Activated T-helper 1 cell treated with anti-CD3 and anti-CD28 coated beads, Interleukin-2, amount 50 U/mL, for 16 hours (primary cell): ENCODE measurements around the gene S100A2.
"Not testable (repeated sequence)": the region's sequence is repeated elsewhere in the genome, so short reads cannot be mapped to it uniquely, and the experiment has no call there.

Experiments
- DNase-seq, 2 donors: peaks; one replicate each; pipeline ENCODE4 v3.0.0-alpha.2; 2020; ENCODE audit warnings: low read depth in 1 of 2, low spot score in 1 of 2

Gene S100A2

DNA sequence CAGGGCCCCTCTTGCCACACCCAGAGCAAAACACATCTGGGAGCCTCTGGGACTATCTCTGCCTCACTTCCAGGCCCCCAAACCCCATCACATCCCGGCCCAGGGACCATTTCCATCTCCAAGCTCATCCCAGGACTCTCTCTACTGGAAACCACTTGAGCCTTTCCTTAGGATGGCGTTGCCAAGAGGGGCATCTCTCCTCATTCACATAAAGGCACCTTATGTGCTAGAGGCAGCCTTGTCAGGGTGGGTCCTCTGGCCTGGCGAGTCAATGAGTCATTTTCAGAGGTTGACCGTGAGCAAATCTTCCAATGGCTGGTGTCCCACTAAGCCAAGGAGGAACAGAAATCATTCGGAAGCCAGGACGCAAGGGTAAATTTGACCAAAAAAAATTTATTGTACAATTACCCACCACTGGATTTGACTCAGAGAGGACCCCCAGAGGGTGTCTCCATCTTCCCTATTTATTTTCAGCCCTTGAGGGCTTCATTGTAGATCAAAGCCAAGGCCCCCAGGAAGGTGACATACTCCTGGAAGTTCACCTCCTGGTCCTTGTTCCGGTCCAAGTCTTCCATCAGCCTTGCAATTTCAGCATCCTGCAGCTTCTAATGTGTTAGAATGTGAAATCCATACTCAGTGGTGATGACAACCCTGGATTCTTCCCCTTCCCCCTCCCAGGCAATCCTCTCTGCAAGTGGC, 31.3 kb downstream of the S100A2 start:
- no peak for DNase-seq

DNA sequence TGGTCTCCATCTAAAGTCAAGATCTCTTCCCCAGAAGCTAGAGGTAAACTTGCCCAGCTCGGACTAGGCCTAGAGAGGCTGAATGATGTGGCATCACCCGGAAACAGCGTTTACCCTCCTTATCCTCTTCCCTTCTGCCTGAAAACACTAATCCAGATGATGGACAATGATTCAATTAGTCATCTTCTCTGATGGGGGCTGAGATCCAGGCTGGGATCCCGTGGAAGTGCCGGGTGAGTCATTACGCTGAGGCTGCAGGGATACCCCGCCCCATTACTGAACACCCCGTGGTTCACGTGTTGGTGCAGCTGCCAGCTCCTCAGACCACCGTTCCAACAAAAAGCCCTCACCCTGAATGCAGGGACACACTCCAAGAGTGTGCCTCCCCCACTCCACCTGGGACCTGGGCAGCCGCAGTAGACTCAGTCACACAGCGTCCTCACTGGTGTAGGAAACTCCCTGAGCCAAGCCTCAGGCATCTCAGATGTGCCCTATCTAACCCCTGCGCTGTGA, 31.9 kb downstream of the S100A2 start:
- no peak for DNase-seq

DNA sequence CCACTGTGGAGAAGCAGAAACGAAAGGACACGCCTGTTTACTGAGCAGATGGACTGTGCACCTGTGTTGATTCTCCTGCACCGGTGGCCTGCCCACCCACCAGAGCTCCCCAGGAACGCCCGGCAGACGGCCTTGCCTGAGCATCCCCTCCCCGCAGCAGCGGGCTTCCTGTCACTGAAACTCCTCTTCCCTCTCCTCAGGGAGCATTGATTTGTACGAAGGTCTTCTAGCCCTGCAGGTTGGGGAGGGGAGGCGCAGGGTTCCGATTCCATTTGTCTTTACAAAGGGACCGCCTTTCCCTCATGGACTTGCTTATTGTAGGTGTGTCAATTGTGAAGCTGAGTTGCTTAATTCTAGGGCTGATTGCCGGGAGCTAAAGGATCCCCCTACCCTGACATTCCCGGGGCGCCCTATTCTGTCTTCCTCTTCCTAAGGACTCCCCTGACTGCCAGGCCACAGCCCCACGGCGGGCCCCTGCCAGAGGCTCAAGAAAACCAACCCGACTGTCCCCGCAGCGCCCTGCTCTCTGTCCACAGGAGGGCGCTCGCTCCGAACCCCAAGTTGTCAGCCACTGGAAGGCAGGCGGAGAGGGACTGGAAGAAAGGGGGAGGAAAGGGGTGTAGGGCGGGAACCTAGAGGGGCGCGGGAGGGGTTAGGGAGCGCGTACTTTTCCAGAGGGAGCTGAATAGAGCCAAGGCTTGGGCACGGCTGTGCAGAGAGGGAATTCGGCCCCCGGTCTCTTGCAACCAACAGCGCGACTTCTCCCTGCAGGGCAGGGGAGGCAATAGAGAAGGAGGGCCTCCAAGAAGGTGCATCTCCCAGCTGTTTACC, 32.7 kb downstream of the S100A2 start:
- peak; percentile 58 to 69 for DNase-seq

DNA sequence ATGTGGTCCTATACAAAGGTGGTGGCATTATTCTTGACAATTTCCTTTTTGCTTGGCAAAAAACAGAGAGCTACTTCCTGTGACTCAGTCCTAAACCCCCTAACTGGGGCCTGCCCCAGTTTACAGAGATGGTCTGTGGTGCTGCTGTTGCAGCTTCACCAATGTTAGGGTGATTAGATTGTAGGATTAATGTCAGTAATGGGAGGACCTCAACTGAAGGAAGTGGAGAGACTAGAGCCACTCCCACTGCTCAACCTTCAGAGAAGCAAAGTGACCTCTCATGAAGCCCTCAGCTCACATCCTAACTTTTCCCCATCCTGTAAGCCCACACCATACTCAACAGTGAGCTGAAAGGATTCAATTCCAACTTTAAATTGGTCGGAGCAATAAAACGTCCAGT, 33.5 kb downstream of the S100A2 start:
- DNase-seq = no peak

DNA sequence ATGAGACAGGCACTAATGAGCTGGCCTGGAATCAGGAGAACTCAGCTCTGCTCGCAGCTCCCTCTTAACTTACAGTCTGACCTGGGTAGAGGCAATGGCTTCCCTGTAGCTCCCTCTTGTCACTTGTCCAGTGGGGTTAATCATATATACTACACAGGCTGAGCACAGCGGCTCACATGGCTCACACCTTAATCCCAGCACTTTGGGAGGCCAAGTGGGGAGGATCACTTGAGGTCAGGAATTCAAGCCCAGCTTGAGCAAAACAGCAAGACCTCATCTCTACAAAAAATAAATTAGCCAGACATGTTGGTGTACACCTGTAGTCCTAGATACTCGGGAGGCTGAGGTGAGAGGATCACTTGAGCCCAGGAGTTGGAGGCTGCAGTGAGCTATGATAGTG, 34.0 kb downstream of the S100A2 start:
- DNase-seq = no peak

DNA sequence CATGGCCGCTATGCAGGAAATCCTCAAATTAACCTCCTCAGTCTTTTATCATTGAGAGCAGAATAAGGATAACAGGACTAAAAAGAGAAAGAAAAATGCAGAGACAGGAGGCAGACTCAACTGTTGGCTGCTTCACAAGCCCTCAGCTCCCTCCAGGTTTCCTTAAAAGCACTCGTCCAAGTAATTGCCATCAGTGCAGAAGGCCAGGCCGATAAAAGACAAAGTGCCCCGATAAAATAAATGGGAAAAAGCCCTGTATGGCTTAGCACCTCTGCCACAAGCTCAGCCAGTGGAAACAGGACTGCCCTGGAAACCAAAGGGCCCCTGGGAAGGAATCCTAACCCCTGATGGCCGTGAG, 38.0 kb downstream of the S100A2 start:
- DNase-seq = no peak

DNA sequence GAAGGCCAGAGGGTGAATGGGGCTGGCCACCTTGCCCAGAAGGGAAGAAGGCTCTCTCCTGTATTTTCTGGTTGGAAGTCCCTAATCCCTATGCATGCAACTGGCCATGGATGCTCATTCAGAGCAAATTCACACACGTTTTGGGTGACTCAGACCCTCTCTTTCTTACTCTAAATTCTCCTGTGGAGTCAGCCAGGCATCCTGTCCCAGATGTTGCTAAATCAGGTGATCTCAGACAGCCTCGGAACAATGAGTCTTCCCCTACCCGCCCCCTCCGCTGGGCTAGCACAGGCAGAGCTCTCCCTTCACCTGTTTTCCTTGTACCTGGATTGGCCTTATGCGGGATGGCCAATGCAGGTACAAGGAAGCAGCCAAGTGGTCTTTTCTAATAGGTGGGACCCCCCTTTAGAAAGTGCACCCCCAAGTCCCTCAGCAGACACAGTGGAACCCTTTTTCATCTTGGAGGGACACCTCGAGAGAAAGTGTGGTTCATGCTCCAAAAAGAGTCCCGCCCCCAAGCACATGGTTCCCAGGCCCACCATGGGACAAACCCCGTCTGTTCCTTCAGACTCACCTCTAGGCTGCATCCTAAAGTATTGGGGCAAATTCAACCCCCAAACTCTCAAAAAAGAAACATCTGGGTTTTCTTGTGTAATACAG, 38.5 kb downstream of the S100A2 start:
- DNase-seq = no peak

DNA sequence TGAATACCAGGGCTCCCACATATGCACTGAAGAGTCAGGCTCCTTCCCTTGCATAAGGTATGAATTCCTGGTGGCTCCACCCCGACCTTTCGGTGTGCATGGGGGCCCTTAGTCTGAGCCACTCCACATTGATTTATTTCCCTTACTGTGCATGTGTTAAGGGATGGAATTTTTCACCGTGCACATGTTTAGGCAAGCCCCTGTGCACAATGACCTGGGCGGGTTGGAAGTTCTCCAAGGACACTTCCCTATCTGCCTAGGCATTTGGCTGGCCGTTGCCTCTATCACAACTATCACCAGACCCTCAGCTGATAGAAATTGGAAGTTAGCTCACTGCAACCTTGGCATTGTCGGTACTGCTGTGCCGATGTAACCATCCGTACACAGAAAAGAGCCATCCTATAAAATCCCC, 39.5 kb downstream of the S100A2 start:
- no peak for DNase-seq

DNA sequence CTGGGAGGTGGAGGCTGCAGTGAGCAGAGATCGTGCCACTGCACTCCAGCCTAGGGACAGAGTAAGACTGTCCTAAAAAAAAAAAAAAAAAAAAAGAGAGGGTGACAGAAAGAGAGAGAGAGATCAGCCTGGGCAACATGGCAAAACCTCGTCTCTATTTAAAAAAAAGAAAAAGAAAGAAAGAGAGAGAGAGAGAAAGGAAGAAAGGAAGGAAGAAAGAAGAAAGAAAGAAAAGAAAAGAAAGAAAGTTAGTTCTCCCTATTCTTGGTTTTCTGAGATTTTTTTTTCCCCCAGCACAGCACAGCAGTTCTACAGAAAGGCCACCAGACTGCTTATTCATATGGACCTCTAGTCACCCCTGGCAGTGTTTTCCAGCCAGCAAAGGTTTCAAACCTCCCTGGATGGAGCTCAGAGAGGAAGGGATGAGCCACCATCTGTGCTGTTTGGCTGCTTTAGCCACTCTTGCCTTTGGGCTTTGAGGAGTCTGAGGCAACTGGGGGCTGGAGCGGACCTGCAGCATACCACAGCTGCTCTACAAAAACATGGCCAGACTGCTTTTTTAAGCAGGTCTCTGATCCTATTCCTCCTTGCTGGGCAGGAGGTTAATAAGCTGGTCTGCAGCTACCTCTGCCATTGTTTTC, 40.4 kb downstream of the S100A2 start:
- no peak for DNase-seq

DNA sequence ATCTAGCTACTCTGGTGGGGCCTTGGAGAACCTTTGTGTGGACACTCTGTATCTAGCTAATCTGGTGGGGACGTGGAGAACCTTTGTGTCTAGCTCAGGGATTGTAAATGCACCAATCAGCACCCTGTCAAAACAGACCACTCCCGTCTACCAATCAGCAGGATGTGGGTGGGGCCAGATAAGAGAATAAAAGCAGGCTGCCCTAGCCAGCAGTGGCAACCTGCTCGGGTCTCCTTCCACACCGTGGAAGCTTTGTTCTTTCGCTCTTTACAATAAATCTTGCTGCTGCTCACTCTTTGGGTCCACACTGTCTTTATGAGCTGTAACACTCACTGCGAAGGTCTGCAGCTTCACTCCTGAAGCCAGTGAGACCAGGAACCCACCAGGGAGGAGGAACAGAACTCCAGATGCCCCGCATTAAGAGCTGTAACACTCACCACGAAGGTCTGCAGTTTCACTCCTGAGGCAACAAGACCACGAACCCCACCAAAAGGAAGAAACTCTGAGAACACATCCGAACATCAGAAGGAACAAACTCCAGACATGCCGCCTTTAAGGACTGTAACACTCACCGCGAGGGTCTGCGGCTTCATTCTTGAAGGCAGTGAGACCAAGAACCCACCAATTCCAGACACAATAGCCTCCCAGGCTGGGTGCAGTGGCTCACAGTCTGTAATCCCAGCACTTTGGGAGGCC, 43.1 kb downstream of the S100A2 start:
- DNase-seq = not testable (repeated sequence)

DNA sequence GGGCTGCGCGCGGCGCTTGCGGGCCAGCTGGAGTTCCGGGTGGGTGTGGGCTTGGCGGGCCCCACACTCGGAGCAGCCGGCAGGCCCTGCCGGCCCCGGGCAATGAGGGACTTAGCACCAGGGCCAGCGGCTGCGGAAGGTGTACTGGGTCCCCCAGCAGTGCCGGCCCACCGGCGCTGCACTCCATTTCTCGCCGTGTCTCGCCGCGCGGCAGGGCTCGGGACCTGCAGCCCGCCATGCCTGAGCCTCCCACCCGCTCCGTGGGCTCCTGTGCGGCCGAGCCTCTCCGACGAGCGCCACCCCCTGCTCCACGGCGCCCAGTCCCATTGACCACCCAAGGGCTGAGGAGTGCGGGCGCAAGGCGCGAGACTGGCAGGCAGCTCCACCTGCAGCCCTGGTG, 43.8 kb downstream of the S100A2 start:
- DNase-seq = not testable (repeated sequence)

DNA sequence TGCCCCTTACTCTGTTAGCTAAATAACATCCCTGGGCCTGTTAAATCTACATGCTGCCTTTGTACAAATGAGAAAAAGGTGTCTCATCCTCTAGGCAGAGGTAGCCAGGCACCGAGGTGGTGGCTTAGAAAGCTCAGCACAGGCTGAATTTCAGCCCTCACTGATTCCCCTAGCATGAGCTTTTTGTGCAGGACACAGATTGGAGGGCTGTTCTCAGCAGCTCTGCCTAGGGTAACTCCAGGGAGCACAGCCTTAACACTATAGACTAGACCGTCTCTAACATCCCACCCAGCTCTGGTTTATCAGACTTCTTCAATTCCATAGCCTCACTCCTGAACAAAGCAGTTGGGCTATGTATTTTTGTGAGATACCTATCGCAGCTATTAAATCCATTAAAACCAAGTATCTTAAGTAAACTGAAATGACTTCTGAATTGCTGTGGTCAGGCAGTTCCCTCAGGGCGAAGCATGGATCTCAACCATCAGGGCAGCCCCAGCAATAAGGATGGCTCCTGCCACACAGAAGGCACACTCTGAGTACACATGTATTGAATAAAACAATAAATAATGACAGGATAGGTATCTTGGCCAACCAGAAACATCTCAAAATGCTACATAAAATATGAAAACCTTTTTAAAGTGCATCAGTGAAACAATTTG, 44.7 kb downstream of the S100A2 start:
- DNase-seq = no peak

DNA sequence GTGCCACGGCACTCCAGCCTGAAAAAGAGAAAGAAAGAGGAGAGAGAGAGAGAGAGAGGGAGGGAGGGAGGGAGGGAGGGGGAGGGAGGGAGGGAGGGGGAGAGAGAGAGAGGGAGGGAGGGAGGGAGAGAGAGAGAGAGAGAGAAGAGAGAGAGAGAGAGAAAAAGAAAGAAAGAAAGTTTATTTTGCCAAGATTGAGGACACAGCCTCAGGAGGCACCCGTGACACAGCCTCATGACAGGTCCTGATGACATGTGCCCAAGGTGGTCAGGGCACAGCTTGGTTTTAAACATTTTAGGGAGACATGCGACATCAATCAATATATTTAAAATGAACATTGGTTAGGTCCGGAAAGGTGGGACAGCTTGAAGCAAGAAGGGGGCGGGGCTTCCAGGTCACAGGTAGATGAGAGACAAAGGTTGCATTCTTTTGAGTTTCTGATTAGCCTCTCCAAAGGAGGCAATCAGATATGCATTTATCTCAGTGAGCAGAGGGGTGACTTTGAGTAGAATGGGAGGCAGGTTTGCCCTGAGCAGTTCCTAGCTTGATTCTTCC, 45.4 kb downstream of the S100A2 start:
- not testable (repeated sequence) for DNase-seq

DNA sequence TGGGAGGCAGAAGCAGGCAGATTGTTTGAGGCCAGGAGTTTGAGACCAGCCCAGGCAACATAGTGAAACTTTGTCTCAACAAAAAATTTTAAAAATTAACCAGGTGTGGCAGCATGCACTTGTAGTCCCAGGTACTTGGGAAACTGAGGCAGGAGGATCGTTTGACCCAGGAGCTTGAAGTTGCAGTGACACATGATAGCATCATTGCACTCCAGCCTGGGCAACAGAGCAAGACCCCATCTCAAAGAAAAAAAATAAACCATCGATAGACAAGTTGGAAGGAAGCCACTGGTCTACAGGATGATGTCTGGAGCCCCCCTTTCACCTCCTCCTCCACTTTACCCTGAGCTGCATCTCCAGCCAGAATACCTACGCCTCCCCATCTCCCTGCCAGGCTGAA, 46.4 kb downstream of the S100A2 start:
- no peak for DNase-seq

DNA sequence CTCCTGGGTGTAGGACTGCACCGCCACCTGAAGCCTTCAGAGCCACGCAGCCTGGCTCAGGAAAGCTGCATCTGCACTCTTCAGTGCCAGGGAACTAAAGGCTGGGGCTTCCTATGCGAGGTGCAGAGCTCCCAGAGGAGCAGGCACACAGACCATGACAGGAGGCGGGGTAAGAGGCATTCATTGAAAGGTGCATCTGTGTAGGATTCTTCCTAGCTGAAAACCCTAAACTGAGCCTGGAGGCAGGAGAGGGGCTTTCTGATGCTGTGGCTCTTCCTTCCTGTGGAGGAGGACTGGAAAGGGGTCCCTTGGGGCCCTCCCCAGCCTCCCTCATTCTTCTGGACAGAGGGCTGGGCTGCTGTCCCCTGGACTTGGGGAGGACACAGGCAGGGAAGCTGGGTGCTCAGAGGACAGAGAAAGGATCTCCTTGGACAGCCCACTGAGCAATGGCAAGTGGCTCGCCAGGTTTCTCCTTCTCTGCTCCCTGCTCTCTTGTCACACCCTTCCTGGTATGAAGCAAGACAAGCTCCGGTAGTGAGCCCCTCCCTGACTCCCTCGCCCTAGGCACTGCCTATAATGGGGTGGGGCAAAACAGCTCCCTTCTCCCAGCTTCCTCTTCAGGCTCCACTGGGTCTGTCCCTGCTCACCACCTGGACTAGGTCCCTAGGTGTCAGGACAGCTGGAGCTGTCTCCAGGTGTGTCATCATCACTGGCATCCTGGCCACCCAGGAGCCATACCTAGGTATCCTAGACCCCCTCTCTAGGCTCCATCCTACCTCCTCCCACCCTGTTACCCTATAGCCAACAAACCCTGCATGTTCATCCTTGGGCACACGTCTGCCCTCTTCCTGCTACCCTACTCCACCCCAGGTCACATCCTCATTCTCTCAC, 49.9 kb downstream of the S100A2 start:
- DNase-seq = no peak

DNA sequence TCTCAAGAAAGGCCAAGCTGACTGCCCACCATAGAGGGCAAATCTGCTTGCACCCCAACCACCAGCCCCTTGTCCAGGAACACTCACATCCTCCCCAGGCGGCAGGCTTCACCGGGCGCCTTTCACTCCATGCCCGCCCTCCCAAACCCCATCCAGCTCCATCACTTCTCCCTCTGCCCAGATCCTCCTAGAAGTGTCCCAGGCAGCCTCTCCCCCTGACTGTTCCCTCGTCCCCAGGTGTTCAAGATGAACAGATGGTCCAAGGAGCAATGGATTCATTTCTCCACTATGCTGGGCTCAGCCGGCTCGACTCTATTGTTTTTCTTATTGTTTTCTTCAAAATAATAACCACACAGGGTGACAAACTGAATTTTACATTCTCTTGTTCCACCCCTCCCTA, 52.0 kb downstream of the S100A2 start:
- DNase-seq = no peak

DNA sequence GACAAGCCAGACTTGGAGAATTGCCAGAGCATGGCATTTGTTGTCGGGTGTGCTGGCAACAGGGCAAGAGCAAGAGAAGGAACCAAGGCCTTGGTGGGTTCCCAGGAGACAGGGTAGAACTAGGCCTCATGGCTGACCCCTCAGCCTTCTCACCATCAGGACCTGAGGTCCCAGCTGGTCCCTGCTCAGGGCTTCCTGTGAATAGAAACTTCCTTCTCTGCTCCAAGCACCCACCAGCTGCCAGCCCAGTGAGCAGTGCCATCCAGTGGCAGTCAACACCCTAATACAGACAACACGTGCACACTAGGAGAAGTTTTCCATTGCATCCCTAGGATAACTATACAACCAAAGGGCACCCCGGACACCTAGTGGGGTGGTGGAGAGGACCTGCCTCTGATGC, 52.6 kb downstream of the S100A2 start:
- DNase-seq = no peak
